C4-2B (cell line): ENCODE results near the gene TRMT2A.
"Not testable (repeated sequence)": the region's sequence is repeated elsewhere in the genome, so short reads cannot be mapped to it uniquely, and the experiment has no call there.

Source experiments
- H3K27ac ChIP-seq: fragments of 450-650 bp; 2 replicates; pipeline ENCODE4 v1.5.1; 2017
- CTCF ChIP-seq: fragments of 450-650 bp; conservative IDR thresholded peaks from 2 replicates; pipeline ENCODE4 v1.5.1; 2017; ENCODE audit warnings: mild to moderate bottlenecking
- ZFX ChIP-seq: fragments of 450-650 bp; IDR thresholded peaks from 2 replicates; pipeline ENCODE4 v1.6.1; 2017

TRMT2A gene

GRCh38 chr22:20116951-20117632 lies at the start of gene TRMT2A:
Gene TRMT2A (minus strand): TSS chr22:20117226. CDS start chr22:20116906, 320 bp downstream.
- peak within 1 kb of the TSS; percentile 94 for H3K27ac ChIP-seq
- TF ChIP-seq CTCF (no peak; the same call in 1 of the 2 replicates), ZFX (no peak)

- no peak overlapping the region for H3K27ac ChIP-seq
- TF ChIP-seq ZFX (no peak), CTCF (no peak)
These were observed 49.7 kb upstream of the TRMT2A start for GRCh38 chr22:20166703-20167102.

GRCh38 chr22:20165913-20166312 lies 48.9 kb upstream of the TRMT2A start:
- TF ChIP-seq CTCF (no peak), ZFX (no peak)
- H3K27ac ChIP-seq = no peak overlapping the region

- no peak overlapping the region for H3K27ac ChIP-seq
- TF ChIP-seq CTCF (no peak), ZFX (no peak)
These were observed 48.4 kb upstream of the TRMT2A start for GRCh38 chr22:20165421-20165820.

GRCh38 chr22:20164863-20165262 lies 47.8 kb upstream of the TRMT2A start:
- no peak overlapping the region for H3K27ac ChIP-seq
- no peak for TF ChIP-seq CTCF
- TF ChIP-seq ZFX = no peak

GRCh38 chr22:20160041-20160440 lies 43.0 kb upstream of the TRMT2A start:
- H3K27ac ChIP-seq = no peak overlapping the region
- no peak for TF ChIP-seq ZFX
- no peak for TF ChIP-seq CTCF

- H3K27ac ChIP-seq = not testable (repeated sequence)
These were observed 42.5 kb upstream of the TRMT2A start for GRCh38 chr22:20159531-20159930.

- no peak for TF ChIP-seq CTCF
- TF ChIP-seq ZFX = no peak
- no peak overlapping the region for H3K27ac ChIP-seq
These were observed 42.0 kb upstream of the TRMT2A start for GRCh38 chr22:20159076-20159475.
